Measurements from ENCODE around the gene CACUL1.

DNA sequence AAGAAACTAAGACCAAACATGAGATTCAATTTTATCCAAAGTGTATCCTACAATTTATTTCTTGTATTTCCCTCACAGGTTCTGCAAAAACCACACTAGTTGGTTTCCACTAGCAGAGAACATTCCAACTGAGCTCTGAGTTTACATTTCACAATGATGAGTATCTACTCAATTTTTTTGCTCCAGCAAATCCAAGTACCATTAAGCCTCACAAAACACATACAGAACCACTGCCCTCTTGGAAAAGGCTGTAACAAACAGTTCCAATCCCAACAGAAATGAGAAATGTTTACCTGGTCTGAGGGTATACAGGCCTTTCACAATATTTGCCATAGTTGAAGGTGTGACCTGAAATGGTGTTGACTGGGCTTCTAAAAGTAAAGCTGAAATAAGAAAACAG, 59.9 kb downstream of the CACUL1 start:
- TF ChIP-seq ZNF75D (CRISPR knock-in tag; IDR thresholded peaks at IDR 0.05; ENCODE audit: borderline replicate concordance), result no peak
- TF ChIP-seq ZNF709 (CRISPR knock-in tag; IDR thresholded peaks at IDR 0.05), result no peak
- TF ChIP-seq, protein P1, sequence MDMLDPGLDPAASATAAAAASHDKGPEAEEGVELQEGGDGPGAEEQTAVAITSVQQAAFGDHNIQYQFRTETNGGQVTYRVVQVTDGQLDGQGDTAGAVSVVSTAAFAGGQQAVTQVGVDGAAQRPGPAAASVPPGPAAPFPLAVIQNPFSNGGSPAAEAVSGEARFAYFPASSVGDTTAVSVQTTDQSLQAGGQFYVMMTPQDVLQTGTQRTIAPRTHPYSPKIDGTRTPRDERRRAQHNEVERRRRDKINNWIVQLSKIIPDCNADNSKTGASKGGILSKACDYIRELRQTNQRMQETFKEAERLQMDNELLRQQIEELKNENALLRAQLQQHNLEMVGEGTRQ (IDR thresholded peaks at IDR 0.05; ENCODE audit: low read depth, low read length), result no peak
- TF ChIP-seq, protein P1 (CRISPR knock-in tag; IDR thresholded peaks at IDR 0.05; ENCODE audit: borderline replicate concordance), result no peak
- TF ChIP-seq, protein P2, sequence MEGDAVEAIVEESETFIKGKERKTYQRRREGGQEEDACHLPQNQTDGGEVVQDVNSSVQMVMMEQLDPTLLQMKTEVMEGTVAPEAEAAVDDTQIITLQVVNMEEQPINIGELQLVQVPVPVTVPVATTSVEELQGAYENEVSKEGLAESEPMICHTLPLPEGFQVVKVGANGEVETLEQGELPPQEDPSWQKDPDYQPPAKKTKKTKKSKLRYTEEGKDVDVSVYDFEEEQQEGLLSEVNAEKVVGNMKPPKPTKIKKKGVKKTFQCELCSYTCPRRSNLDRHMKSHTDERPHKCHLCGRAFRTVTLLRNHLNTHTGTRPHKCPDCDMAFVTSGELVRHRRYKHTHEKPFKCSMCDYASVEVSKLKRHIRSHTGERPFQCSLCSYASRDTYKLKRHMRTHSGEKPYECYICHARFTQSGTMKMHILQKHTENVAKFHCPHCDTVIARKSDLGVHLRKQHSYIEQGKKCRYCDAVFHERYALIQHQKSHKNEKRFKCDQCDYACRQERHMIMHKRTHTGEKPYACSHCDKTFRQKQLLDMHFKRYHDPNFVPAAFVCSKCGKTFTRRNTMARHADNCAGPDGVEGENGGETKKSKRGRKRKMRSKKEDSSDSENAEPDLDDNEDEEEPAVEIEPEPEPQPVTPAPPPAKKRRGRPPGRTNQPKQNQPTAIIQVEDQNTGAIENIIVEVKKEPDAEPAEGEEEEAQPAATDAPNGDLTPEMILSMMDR (CRISPR knock-in tag; IDR thresholded peaks at IDR 0.05), result no peak
- TF ChIP-seq ZNF441 (CRISPR knock-in tag; IDR thresholded peaks at IDR 0.05; ENCODE audit: borderline replicate concordance), result no peak
- TF ChIP-seq IKZF4 (CRISPR knock-in tag; IDR thresholded peaks at IDR 0.05; ENCODE audit: borderline replicate concordance, low read depth, not compliant biosample characterization), result no peak

Measured in HepG2 (cell line).